GM23248 (cell line): ENCODE measurements around the gene FAM193A. TPM values are rescaled to one million over a fixed set of nuclear protein-coding genes. Genes with fewer than 3 reads are reported as not detected.

ENCODE experiments used
- DNase-seq: peaks from one replicate; pipeline ENCODE4 v3.0.0-alpha.2; 2015
- H2AFZ ChIP-seq: fragments of 200-600 bp; sonication (generic); 2 replicates; pipeline ENCODE4 v1.6.1; 2016; ENCODE audit warnings: antibody characterized with exemption
- H3F3A ChIP-seq: fragments of 200-600 bp; sonication (generic); 2 replicates; pipeline ENCODE4 v1.6.1; 2016; ENCODE audit warnings: mild to moderate bottlenecking, antibody characterized with exemption, mixed run types; ENCODE audit not compliant: insufficient read depth
- H3K27ac ChIP-seq: fragments of 200-600 bp; sonication (generic); 2 replicates; pipeline ENCODE4 v1.5.1; 2016; ENCODE audit warnings: mild to moderate bottlenecking
- H3K27me3 ChIP-seq: fragments of 200-600 bp; sonication (generic); replicated peaks from 2 replicates; pipeline ENCODE4 v1.6.1; 2016; ENCODE audit warnings: mild to moderate bottlenecking; ENCODE audit not compliant: insufficient read depth
- H3K36me3 ChIP-seq: fragments of 200-600 bp; sonication (generic); 2 replicates; pipeline ENCODE4 v1.6.1; 2016; ENCODE audit warnings: low read depth, mild to moderate bottlenecking
- H3K4me1 ChIP-seq: fragments of 200-600 bp; sonication (generic); 2 replicates; pipeline ENCODE4 v1.6.1; 2016; ENCODE audit warnings: mild to moderate bottlenecking; ENCODE audit not compliant: insufficient read depth
- H3K4me2 ChIP-seq: fragments of 200-600 bp; sonication (generic); one replicate; pipeline ENCODE4 v1.6.1; 2016; ENCODE audit warnings: mild to moderate bottlenecking; ENCODE audit not compliant: unreplicated experiment
- H3K4me3 ChIP-seq: fragments of 200-600 bp; sonication (generic); 2 replicates; pipeline ENCODE4 v1.5.1; 2016; ENCODE audit warnings: mild to moderate bottlenecking
- H3K79me2 ChIP-seq: fragments of 200-600 bp; sonication (generic); 2 replicates; pipeline ENCODE4 v1.6.1; 2016; ENCODE audit warnings: mild to moderate bottlenecking; ENCODE audit not compliant: insufficient read depth
- H3K9ac ChIP-seq: fragments of 200-600 bp; sonication (generic); 2 replicates; pipeline ENCODE4 v1.6.1; 2016; ENCODE audit warnings: mild to moderate bottlenecking
- H3K9me2 ChIP-seq: fragments of 200-600 bp; sonication (generic); 2 replicates; pipeline ENCODE4 v1.6.1; 2016; ENCODE audit warnings: mixed run types, mild to moderate bottlenecking, moderate library complexity; ENCODE audit not compliant: insufficient read depth
- H3K9me3 ChIP-seq: fragments of 200-600 bp; sonication (generic); one replicate; pipeline ENCODE4 v1.6.1; 2017; ENCODE audit warnings: low read depth
- H4K20me1 ChIP-seq: fragments of 200-600 bp; sonication (generic); 2 replicates; pipeline ENCODE4 v1.6.0; 2016; ENCODE audit not compliant: insufficient read depth
- EZH2 ChIP-seq: fragments of 200-600 bp; sonication (generic); IDR thresholded peaks from 2 replicates; pipeline ENCODE4 v1.6.1; 2018; ENCODE audit warnings: antibody characterized with exemption, mild to moderate bottlenecking; ENCODE audit not compliant: insufficient read depth, poor library complexity, severe bottlenecking
- EZH2phosphoT487 ChIP-seq: fragments of 200-600 bp; sonication (generic); IDR thresholded peaks from 2 replicates; pipeline ENCODE4 v1.6.1; 2018; ENCODE audit warnings: antibody characterized with exemption, moderate library complexity, mild to moderate bottlenecking, low read depth; ENCODE audit not compliant: insufficient read depth
- WGBS, 2 experiments: methylation state at CpG; one replicate each; pipeline ENCODE4 v1.1.6; 2015 to 2017; ENCODE audit warnings: low lambda C conversion rate in 2 of 2, low coverage in 1 of 2; ENCODE audit errors: missing lambda C conversion rate in 2 of 2; 5-methylcytosine and 5-hydroxymethylcytosine counted together
- in situ Hi-C: fragments of 300-500 bp; cut with MboI; formaldehyde crosslinking; loops from 2 replicates; pipeline ENCODE4 v1.15.0; 2020
- polyA plus RNA-seq: library from polyadenylated mRNA; unstranded; fragments of >200 nt; fragmentation: Nextera tagmentation; extraction: Ambion mirVana; gene quantifications from 2 replicates; pipeline ENCODE4 v1.2.1, GENCODE V29; 2016
- total RNA-seq: library from RNA; depleted of rRNA; stranded (reverse); fragments of >200 nt; shearing (Covaris generic); gene quantifications from 2 replicates; pipeline ENCODE4 v1.2.3, GENCODE V29; 2014

Gene FAM193A
- total and polyA plus RNA-seq, 2 experiments from 2014 or later: 5.0 to 19.0 TPM

GRCh38 chr4:2700031-2700430, 163.6 kb downstream of the FAM193A start:
- in situ Hi-C loops: no loop called here
- no peak for DNase-seq
- Histone ChIP-seq H4K20me1 (no peaks in the 10 kb centered on the region), H3K9me2 (no peaks in the 10 kb centered on the region), H3K36me3 (peaks cover 65% of the 10 kb centered on the region; the same call in 1 of the 2 replicates), H3K79me2 (no peaks in the 10 kb centered on the region; the same call in 1 of the 2 replicates), H2AFZ (no peak overlapping the region), H3K4me2 (no peak overlapping the region), H3K27ac (no peak overlapping the region), H3K9me3 (no peaks in the 10 kb centered on the region), H3K9ac (no peak overlapping the region), H3K4me3 (no peak overlapping the region), H3K4me1 (no peaks in the 10 kb centered on the region), H3F3A (no peaks in the 10 kb centered on the region), H3K27me3 (no peaks in the 10 kb centered on the region)
- WGBS, 2 experiments: 92 to 95% methylated on average over 8 of the region's 8 CpGs
- TF ChIP-seq EZH2: no peak

GRCh38 chr4:2702361-2702760, 165.9 kb downstream of the FAM193A start:
- Histone ChIP-seq H3F3A (no peaks in the 10 kb centered on the region), H3K4me3 (no peak overlapping the region), H3K27me3 (no peaks in the 10 kb centered on the region), H3K36me3 (peaks cover 54% of the 10 kb centered on the region; the same call in 1 of the 2 replicates), H3K9ac (no peak overlapping the region), H3K79me2 (peaks cover 6% of the 10 kb centered on the region), H3K4me1 (no peaks in the 10 kb centered on the region), H2AFZ (no peak overlapping the region), H3K4me2 (no peak overlapping the region), H4K20me1 (no peaks in the 10 kb centered on the region), H3K27ac (no peak overlapping the region), H3K9me3 (no peaks in the 10 kb centered on the region), H3K9me2 (no peaks in the 10 kb centered on the region)
- in situ Hi-C loops: no loop called here
- 89 to 93% methylated on average over 8 of the region's 8 CpGs for whole genome bisulfite sequencing, 2 experiments
- no peak for DNase-seq
- TF ChIP-seq EZH2phosphoT487: no peak
- TF ChIP-seq EZH2: no peak

DNA sequence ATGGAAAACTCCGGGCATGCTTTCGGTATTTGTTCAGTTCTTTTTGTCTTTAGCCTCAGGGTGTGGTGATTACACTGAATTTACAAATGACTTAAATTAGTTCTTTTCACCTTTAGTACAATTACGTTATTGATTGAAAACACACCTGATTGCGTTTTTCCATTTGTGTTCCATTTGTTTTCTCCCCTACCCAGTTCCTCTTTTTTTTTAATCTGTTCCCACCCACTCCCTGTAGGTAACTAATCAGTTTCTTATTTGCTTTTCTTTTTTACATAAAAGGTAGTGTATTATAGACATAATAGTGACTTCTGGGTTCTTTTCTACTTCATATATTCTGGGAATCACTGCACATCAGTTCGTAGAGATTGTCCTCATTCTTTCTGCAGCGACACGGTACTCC, 166.3 kb downstream of the FAM193A start:
- Histone ChIP-seq H3K27ac (no peak overlapping the region), H3K4me2 (no peak overlapping the region), H2AFZ (no peak overlapping the region), H3F3A (no peaks in the 10 kb centered on the region), H3K79me2 (peaks cover 8% of the 10 kb centered on the region), H3K27me3 (no peaks in the 10 kb centered on the region), H3K4me1 (no peaks in the 10 kb centered on the region), H4K20me1 (no peaks in the 10 kb centered on the region), H3K9me2 (no peaks in the 10 kb centered on the region), H3K4me3 (no peak overlapping the region), H3K9ac (no peak overlapping the region), H3K36me3 (peaks cover 54% of the 10 kb centered on the region; the same call in 1 of the 2 replicates), H3K9me3 (no peaks in the 10 kb centered on the region)
- DNase-seq: no peak
- in situ Hi-C loops: no loop called here
- 91 to 92% methylated on average over 7 of the region's 7 CpGs for WGBS, 2 experiments
- TF ChIP-seq EZH2phosphoT487 (no peak), EZH2 (no peak)

DNA sequence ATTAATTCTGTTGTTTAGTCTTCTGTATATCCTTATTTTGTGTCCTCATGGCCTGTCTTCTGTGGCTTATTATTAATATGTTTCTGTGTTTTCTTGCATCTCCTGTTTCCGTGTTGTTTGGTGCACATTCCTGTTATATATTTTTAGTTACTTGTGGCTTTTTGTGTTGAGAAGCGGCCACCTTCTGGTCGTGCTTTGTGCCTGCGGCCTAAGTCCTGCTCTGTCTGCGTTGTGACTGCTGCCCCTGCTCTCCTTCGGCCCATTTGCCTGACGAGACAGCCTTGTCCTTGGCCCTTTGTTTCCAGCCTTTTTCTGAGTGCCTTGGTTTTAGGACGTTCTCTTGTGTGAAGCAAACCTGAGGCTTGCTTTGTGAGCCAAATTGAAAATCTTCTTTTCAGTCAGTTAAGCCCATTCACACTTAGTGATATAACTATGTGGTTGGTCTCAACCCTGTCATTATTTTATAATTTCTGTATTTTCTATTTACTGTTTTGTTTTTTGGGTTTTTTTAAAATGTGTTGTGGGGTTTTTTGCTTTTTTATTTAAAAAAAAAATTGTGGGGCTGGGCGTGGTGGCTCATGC, 175.9 kb downstream of the FAM193A start:
- Histone ChIP-seq H3K4me3 (no peak overlapping the region), H3F3A (peaks cover 13% of the 10 kb centered on the region), H3K9ac (no peak overlapping the region), H3K27me3 (no peaks in the 10 kb centered on the region), H3K9me3 (no peaks in the 10 kb centered on the region), H3K79me2 (peaks cover 51% of the 10 kb centered on the region), H3K4me1 (peaks cover 15% of the 10 kb centered on the region; the same call in 1 of the 2 replicates), H3K36me3 (0 out of 2 replicates have a peak, but pooled peaks cover 3% of the 10 kb centered on the region), H3K4me2 (no peak overlapping the region), H2AFZ (no peak overlapping the region), H3K9me2 (no peaks in the 10 kb centered on the region), H4K20me1 (no peaks in the 10 kb centered on the region), H3K27ac (no peak overlapping the region)
- in situ Hi-C loops: no loop called here
- 71 to 73% methylated on average over 9 of the region's 9 CpGs for WGBS, 2 experiments
- TF ChIP-seq EZH2phosphoT487 (no peak), EZH2 (no peak)
- peak; percentile 35 for DNase-seq
